UCSD-AML1 (cell line): ENCODE results near the gene BCKDHB.
"Not testable (repeated sequence)": the region's sequence is repeated elsewhere in the genome, so short reads cannot be mapped to it uniquely, and the experiment has no call there.

Source experiments
- DNase-seq: peaks from one replicate; lab custom pipeline; 2025; ENCODE audit not compliant: unreplicated experiment; lab: John Stamatoyannopoulos, UW

The BCKDHB gene

GRCh38 chr6:80254716-80255115 is 148.2 kb downstream of the BCKDHB start:
- DNase-seq, result no peak

GRCh38 chr6:80256691-80257090 is 150.2 kb downstream of the BCKDHB start:
- no peak for DNase-seq

- DNase-seq, result no peak
Measured at GRCh38 chr6:80259118-80259517, 152.6 kb downstream of the BCKDHB start.

GRCh38 chr6:80263585-80263984 is 157.1 kb downstream of the BCKDHB start:
- DNase-seq, result no peak

GRCh38 chr6:80268865-80269730 is 162.6 kb downstream of the BCKDHB start:
- DNase-seq, result no peak

GRCh38 chr6:80271074-80271473 is 164.6 kb downstream of the BCKDHB start:
- DNase-seq, result no peak

- no peak for DNase-seq
Measured at GRCh38 chr6:80272988-80273387, 166.5 kb downstream of the BCKDHB start.

DNA sequence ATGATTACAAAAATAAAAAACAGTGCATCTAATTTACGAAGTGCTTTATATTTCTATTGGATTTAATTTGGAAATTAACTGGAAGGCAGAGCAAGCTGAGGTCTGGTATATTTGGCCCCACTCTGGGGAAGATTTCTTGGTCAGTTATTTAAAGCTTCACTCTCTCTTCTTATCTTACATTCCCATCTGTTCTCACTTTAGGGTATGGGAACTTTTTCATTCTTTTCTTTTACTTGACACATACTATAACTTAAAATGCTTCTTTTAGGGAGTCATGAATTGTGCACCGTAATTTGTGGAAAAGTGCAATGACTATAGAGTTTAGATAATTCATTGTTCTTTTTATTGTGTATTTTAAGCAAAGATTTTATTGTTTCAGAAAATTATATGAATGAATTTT is 170.4 kb downstream of the BCKDHB start:
- no peak for DNase-seq

DNA sequence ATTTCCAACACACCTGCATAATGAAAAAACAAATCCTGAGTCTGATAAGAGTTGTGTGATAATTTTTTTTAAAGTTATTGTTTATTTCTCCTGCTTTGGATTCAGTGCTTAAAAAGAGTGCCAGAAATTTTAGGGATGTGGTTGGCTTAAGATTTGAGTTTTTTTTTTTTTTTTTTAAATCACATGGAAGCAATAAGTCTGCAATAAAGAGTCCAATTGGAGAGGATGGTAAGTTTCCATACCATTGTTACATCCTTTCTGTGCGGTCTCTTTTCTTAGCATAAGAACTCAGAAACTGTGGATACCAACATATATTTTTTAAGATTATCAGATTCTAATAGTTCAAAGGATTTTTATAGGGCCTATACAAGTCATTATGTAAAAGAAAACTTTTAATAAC is 171.0 kb downstream of the BCKDHB start:
- no peak for DNase-seq

- DNase-seq, result no peak
Measured at GRCh38 chr6:80280262-80281010, 174.0 kb downstream of the BCKDHB start.

GRCh38 chr6:80282913-80283554 is 176.6 kb downstream of the BCKDHB start:
- no peak for DNase-seq

DNA sequence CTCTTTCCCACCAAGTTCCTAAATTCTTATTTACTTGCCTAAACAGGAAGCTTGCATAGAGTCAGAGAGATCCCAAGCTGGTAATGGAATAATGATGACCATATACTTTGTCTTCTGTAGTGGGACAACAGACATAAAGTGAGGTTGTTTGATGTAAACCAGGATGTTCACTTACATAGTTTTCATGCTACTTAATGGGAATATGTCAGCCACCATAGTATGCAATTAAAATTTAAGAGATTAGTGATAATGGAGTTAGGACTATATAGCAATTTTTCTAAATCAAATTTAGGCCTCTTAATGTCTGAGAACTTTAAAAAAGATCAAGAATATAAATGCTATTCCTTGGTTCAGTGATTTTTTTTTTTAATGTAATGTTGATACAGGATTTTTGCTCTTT is 180.6 kb downstream of the BCKDHB start:
- DNase-seq, result no peak

GRCh38 chr6:80287607-80288006 is 181.1 kb downstream of the BCKDHB start:
- no peak for DNase-seq

GRCh38 chr6:80289727-80290126 is 183.3 kb downstream of the BCKDHB start:
- no peak for DNase-seq

DNA sequence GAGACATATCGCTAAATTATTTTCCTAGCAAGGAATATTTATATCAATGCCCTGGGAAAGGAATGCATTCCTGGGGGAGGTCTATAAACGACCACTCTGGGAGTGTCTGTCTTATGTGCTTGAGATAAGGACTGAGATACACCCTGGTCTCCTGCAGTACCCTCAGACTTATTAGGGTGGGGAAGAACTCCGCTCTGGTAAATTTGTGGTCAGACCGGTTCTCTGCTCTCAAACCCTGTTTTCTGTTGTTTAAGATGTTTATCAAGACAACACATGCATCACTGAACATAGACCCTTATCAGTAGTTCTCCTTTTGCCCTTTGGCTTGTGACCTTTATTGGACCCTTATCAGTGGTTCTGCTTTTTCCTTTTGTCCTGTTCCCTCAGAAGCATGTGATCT is 188.1 kb downstream of the BCKDHB start:
- DNase-seq, result not testable (repeated sequence)

DNA sequence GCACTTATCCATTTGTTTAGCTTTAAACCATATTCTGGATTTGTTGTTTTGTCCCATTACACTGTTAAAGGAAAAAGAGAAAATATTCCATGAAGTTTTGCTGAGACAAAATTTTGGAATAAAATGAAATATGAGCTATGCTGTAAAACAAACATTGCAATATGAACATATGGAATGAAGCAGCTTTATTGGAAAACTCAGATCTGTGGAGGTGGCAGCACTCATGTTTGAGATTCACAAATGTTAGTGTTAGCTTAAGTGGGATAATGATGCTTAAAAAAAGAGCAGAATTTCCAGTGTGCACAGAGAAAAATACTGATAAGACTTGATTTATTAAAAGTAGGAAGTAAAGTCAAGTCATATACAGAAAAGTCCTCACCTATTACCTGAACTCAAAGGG is 196.2 kb downstream of the BCKDHB start:
- DNase-seq, result no peak

DNA sequence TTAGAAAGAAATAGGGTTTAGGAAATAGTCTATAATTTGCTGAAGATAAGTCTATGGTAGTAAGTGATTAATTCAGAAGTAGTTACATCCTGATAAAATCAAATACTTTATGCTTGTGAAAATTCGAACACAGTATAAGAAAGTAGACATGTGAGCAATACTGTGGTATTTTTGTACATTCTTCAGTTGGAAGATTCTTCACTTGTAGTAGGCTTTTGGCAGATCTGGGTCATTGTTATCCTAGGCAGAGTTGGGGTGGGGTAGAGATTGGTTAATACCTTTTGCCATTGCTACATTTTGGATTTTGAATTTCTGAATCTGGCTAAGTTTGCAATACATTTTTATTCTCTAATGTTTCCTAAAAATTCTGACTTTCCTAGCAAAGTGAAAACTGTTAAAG is 197.5 kb downstream of the BCKDHB start:
- DNase-seq, result no peak

- no peak for DNase-seq
Measured at GRCh38 chr6:80314531-80314930, 208.1 kb downstream of the BCKDHB start.

DNA sequence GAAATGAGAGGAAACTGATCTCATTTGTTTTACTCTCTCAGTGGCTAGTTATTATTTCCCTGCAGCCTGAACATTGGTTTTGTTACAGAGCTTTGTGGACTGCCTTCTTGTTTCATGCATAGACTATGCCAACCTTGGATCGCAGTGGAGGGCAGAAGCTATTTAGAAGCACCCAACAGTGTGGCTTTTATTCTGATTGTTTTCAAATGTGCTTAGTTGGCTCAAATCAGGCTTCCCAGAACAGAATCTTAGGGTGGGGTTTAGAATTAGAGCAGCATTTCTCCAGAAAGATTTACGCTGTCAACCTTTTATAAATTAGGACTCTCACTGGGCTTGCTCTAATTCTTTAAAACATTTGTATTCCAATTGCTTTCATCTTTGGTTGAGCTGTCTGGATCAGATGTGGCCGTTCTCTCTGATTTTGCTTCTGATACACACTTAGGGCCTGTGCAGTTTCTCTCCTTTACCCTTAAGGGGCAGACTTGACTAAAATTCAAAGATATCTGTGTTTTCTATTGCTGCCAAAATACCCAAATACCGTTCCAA is 210.3 kb downstream of the BCKDHB start:
- no peak for DNase-seq

DNA sequence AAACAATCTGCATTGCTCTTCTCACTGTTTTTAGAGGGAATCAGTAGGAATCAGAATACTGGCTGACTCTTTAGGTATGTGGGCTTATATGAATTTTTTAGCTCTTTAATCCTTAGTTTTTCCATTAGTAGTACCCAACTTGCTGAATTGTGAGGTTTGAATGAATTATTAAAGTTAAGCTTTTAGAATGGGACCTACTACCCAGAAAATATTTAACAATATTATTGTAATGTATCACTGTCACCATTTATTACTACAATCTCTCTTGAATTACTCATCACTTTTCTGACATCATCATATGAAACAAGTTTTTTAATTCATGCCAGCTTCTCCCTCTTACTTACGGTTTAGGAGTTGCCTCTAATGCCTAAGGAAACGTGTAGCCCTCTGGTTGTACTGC is 212.7 kb downstream of the BCKDHB start:
- no peak for DNase-seq

DNA sequence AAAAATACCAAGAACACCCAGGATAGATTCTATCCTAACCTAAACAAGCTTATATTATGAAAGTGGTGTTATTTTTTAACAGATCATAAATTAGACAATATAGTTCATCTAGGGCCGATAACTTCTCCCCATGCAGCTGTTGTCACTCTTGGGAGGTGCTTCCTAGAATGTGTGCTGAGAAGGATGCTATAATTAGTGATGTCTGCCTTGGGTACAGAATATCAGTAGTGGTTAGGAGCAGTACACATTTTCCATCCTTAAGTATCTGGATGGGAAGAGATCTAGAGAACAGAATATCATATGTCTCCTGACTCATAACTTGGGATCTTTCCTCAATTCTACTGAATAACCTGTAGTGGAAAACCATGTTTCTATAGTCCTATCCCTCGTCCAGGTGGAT is 214.5 kb downstream of the BCKDHB start:
- DNase-seq, result no peak

DNA sequence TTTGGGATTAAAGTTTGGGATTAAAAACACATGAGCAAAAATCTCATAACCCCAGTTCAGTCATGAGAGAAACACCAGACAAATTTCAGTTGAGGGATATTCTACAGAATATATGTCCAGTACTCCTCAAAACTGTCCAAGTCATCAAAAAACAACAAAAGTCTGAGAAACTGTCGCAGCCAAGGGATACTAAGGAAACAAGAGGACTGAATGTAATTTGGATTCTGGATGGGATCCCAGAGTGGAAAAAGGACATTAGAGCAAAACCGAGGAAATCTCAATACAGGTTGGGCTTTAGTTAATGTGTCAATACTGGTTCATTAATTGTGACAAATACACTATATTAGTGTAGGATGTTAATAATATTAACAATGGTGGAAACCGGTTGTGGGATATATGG is 219.3 kb downstream of the BCKDHB start:
- DNase-seq, result no peak
